ENCODE results near the gene ABHD17C.

- TF ChIP-seq POLR2A (IDR thresholded peaks at IDR 0.05; ENCODE audit: low read depth, low read length) (no peak), TAF1 (IDR thresholded peaks at IDR 0.05; ENCODE audit: borderline replicate concordance, low read depth, low read length) (no peak), POLR2AphosphoS5 (IDR thresholded peaks at IDR 0.05; ENCODE audit: low read depth, low read length) (no peak)
Observed at GRCh38 chr15:80780416-80781221, 85.5 kb downstream of the ABHD17C start.
